K562 (cell line): ENCODE results near the gene MGAT5. TPM values are rescaled to one million over a fixed set of nuclear protein-coding genes. Genes with fewer than 3 reads are reported as not detected.

ENCODE experiments used
- ATAC-seq: fragments of 200-7000 bp; cut with Tn5 transposase; 3 replicates; pipeline ENCODE4 v1.9.1; 2020; ENCODE audit warnings: moderate library complexity
- BruUV-seq: library from RNA; stranded (reverse); fragments of 400-500 nt; replicated peaks from 2 replicates; lab custom pipeline; 2021; lab: Mats Ljungman, UMichigan
- CTCF ChIA-PET: fragments of 300-600 bp; formaldehyde crosslinking; extraction: SDS; loops from one replicate; lab custom pipeline; 2021; ENCODE audit warnings: low intra/inter-chr PET ratio; lab: Yijun Ruan, JAX
- POLR2A ChIA-PET: fragments of 300-600, 350-650 bp; sonication (Branson Sonifier 250); formaldehyde crosslinking; extraction: SDS; loops from one replicate; lab custom pipeline; 2021; ENCODE audit warnings: antibody characterized with exemption, inconsistent platforms; lab: Yijun Ruan, JAX
- DNase-seq, 4 experiments: peaks; one replicate each; pipeline versions ENCODE4 v3.0.0 to v3.0.0-alpha.2; 2011 to 2018; ENCODE audit warnings: low spot score in 3 of 4, mixed read lengths in 3 of 4; ENCODE audit errors: extremely low read depth in 1 of 4
- FAIRE-seq: peaks from 2 replicates; lab custom pipeline; 2011; peaks lifted over from hg19 to GRCh38; lab: Jason Lieb, UNC
- H2AFZ ChIP-seq: 2 replicates; pipeline ENCODE4 v1.6.0; 2011; ENCODE audit warnings: low read depth, low read length, control low read depth, inconsistent platforms
- H3K27ac ChIP-seq: fragments of 200-600 bp; 3 replicates; pipeline ENCODE4 v1.8.0; 2011; ENCODE audit warnings: low read depth, mild to moderate bottlenecking, control low read depth, inconsistent platforms, low read length, moderate library complexity, mixed read lengths; ENCODE audit errors: extremely low read depth
- H3K27me3 ChIP-seq, 2 experiments: fragments of 300-600 bp in 1 of 2; 2 replicates in 1 of 2; 3 replicates in 1 of 2; pipeline versions ENCODE4 v1.6.0 to v1.8.0; 2011; ENCODE audit warnings: inconsistent platforms in 2 of 2, low read length in 2 of 2, mild to moderate bottlenecking in 1 of 2, mixed read lengths in 1 of 2, moderate library complexity in 1 of 2; ENCODE audit not compliant: control insufficient read depth in 2 of 2, insufficient read depth in 2 of 2
- H3K36me3 ChIP-seq: fragments of 300-600 bp; 3 replicates; pipeline ENCODE4 v1.8.0; 2011; ENCODE audit warnings: mild to moderate bottlenecking, low read length, inconsistent platforms; ENCODE audit not compliant: control insufficient read depth, insufficient read depth
- H3K4me1 ChIP-seq, 2 experiments: fragments of 200-600 bp in 1 of 2; replicated peaks in 1 of 2; 2 replicates in 1 of 2; 3 replicates in 1 of 2; pipeline versions ENCODE4 v1.5.1 to v1.8.0; 2011; ENCODE audit warnings: inconsistent platforms in 2 of 2, low read length in 2 of 2, mild to moderate bottlenecking in 1 of 2, mixed read lengths in 1 of 2, moderate library complexity in 1 of 2; ENCODE audit not compliant: control insufficient read depth in 2 of 2, insufficient read depth in 2 of 2
- H3K4me2 ChIP-seq: 2 replicates; pipeline ENCODE4 v1.6.1; 2011; ENCODE audit warnings: low read length, control low read depth, inconsistent platforms, mixed read lengths; ENCODE audit not compliant: insufficient read depth
- H3K4me3 ChIP-seq: fragments of 200-600 bp; sonication (generic), shearing (Covaris generic); 2 replicates; pipeline ENCODE4 v1.5.1; 2016; ENCODE audit warnings: control low read depth, inconsistent platforms
- H3K79me2 ChIP-seq: fragments of 200-600 bp; 3 replicates; pipeline ENCODE4 v1.8.0; 2011; ENCODE audit warnings: low read length, inconsistent platforms; ENCODE audit not compliant: control insufficient read depth, insufficient read depth
- H3K9ac ChIP-seq, 2 experiments: 2 replicates each; pipeline versions ENCODE4 v1.6.0 to v1.6.1; 2011; ENCODE audit warnings: low read depth in 2 of 2, low read length in 2 of 2, control low read depth in 1 of 2, inconsistent platforms in 1 of 2, mild to moderate bottlenecking in 1 of 2, mixed read lengths in 1 of 2; ENCODE audit not compliant: insufficient read depth in 1 of 2
- H3K9me1 ChIP-seq: one replicate; pipeline ENCODE4 v1.6.0; 2011; ENCODE audit warnings: inconsistent platforms, mild to moderate bottlenecking, low read length, moderate library complexity; ENCODE audit not compliant: control insufficient read depth, insufficient read depth
- H3K9me3 ChIP-seq: replicated peaks from 2 replicates; pipeline ENCODE4 v1.5.1; 2011; ENCODE audit warnings: low read depth, low read length, inconsistent platforms; ENCODE audit not compliant: control insufficient read depth, insufficient read depth
- H4K20me1 ChIP-seq: replicated peaks from 2 replicates; pipeline ENCODE4 v1.6.1; 2011; ENCODE audit warnings: low read length, inconsistent platforms, mixed read lengths; ENCODE audit not compliant: control insufficient read depth, insufficient read depth
- BMI1 ChIP-seq: fragments of 150-350 bp; IDR thresholded peaks from 2 replicates; pipeline ENCODE4 v1.6.1; 2014; ENCODE audit warnings: low read length
- C11orf30 ChIP-seq: fragments of 450-650 bp; IDR thresholded peaks from 2 replicates; pipeline ENCODE4 v1.6.1; 2016; ENCODE audit warnings: low read depth, mild to moderate bottlenecking
- CGGBP1 ChIP-seq: fragments of 250-450 bp; sonication (Bioruptor Pico); IDR thresholded peaks from 2 replicates; pipeline ENCODE4 v1.9.0; 2021; ENCODE audit warnings: mild to moderate bottlenecking
- GABPB2 ChIP-seq: fragments of 250-450 bp; sonication (Bioruptor Pico); conservative IDR thresholded peaks from 2 replicates; pipeline ENCODE4 v1.5.1; 2021; ENCODE audit warnings: mild to moderate bottlenecking
- HMBOX1 ChIP-seq: sonication (generic); IDR thresholded peaks from 2 replicates; pipeline ENCODE4 v1.6.1; 2016
- RERE ChIP-seq: sonication (generic); formaldehyde crosslinking; IDR thresholded peaks from 2 replicates; pipeline ENCODE4 v1.8.0; 2023; ENCODE audit warnings: missing genetic modification reagents, mild to moderate bottlenecking, borderline replicate concordance
- TOE1 ChIP-seq, 2 experiments: fragments of 450-650 bp in 1 of 2; sonication (generic) in 1 of 2; formaldehyde crosslinking in 1 of 2; IDR thresholded peaks; 2 replicates each; pipeline versions ENCODE4 v1.7.1 to v1.8.0; 2016 to 2022; ENCODE audit warnings: borderline replicate concordance in 2 of 2, mild to moderate bottlenecking in 2 of 2, antibody characterized with exemption in 1 of 2, inconsistent platforms in 1 of 2, low read depth in 1 of 2, missing genetic modification reagents in 1 of 2, moderate library complexity in 1 of 2
- U2AF1 ChIP-seq: fragments of 200-400 bp; formaldehyde crosslinking; optimal IDR thresholded peaks from 2 replicates; pipeline ENCODE3; 2017; ENCODE audit warnings: mild to moderate bottlenecking, low read depth, low read length, moderate library complexity
- ZBTB12 ChIP-seq: fragments of 250-450 bp; sonication (Bioruptor Pico); IDR thresholded peaks from 2 replicates; pipeline ENCODE4 v1.4.0; 2020
- ZC3H11A ChIP-seq: IDR thresholded peaks from 2 replicates; pipeline ENCODE4 v1.6.1; 2012; ENCODE audit warnings: low read depth, low read length, improper control_type of control experiment
- ZFX ChIP-seq: sonication (generic); formaldehyde crosslinking; IDR thresholded peaks from 2 replicates; pipeline ENCODE4 v1.8.0; 2022; ENCODE audit warnings: mild to moderate bottlenecking, missing genetic modification reagents, moderate library complexity
- WGBS: fragments of 100-300 bp; shearing (Covaris generic); methylation state at CpG from one replicate; pipeline ENCODE4 v1.1.6; 2016; ENCODE audit warnings: low coverage, mixed read lengths; ENCODE audit not compliant: insufficient coverage; ENCODE audit errors: missing lambda C conversion rate; 5-methylcytosine and 5-hydroxymethylcytosine counted together
- in situ Hi-C: fragments of 300-500 bp; cut with MboI; formaldehyde crosslinking; loops from 4 replicates; pipeline ENCODE4 v1.15.0; 2018; ENCODE audit warnings: inconsistent platforms, mixed read lengths
- intact Hi-C: fragments of 100-400 bp; cut with micrococcal nuclease; formaldehyde crosslinking; loops from 2 replicates; pipeline ENCODE4 v1.14.2; 2022
- polyA plus RNA-seq, 8 experiments: library from polyadenylated mRNA; depleted of rRNA in 4 of 8; stranded (reverse) in 5 of 8; unstranded in 3 of 8; fragments of >200 nt; fragmentation: Nextera tagmentation in 2 of 8; fragmentation: Illumina TruSeq in 1 of 8; extraction: Ambion mirVana in 2 of 8; extraction: Trizol in 1 of 8; gene quantifications; 2 replicates each; pipeline versions ENCODE4 v1.2.1 to v1.2.3, GENCODE V29; 2011 to 2014; ENCODE audit warnings: inconsistent platforms in 1 of 8, missing spikeins in 1 of 8
- total RNA-seq, 7 experiments: library from RNA; depleted of rRNA in 6 of 7; stranded (reverse); fragments of >200 nt in 6 of 7; fragmentation: Illumina TruSeq in 2 of 7; extraction: Trizol in 2 of 7; gene quantifications; 2 replicates each; pipeline versions ENCODE4 v1.2.1 to v1.2.3, GENCODE V29; 2011 to 2021; ENCODE audit warnings: low replicate concordance in 1 of 7
- TF ChIP-seq, protein P1 (sequence below): fragments of 450-650 bp; formaldehyde crosslinking; IDR thresholded peaks from 2 replicates; pipeline ENCODE4 v1.4.0; 2020; ENCODE audit warnings: mild to moderate bottlenecking

MGAT5 gene
- total and polyA plus RNA-seq, 9 of the 15 experiments (the other 6 are each of a cell fraction or from before 2014, with no cell fraction given), result 1.6 to 18.6 (median 11.1) TPM

DNA sequence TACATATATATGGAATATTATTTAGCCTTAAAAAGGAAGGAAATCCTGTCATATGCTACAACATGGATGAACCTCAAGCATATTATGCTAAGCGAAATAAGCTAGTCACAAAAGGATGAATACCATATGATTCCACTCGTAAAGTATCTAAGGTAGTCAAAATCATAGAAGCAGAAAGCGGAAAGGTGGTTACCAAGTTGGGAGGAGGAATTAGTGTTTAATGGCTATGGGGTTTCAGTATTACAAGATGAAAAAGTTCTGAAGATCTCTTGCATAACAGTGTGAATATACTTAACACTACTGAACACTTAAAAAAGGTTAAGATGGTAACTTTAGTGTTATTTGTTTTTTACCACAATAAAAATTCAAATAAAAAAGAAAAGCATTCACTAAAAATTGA, 99.0 kb downstream of the MGAT5 start (continued):
- TF ChIP-seq RERE (CRISPR knock-in tag) (no peak), C11orf30 (no peak)

DNA sequence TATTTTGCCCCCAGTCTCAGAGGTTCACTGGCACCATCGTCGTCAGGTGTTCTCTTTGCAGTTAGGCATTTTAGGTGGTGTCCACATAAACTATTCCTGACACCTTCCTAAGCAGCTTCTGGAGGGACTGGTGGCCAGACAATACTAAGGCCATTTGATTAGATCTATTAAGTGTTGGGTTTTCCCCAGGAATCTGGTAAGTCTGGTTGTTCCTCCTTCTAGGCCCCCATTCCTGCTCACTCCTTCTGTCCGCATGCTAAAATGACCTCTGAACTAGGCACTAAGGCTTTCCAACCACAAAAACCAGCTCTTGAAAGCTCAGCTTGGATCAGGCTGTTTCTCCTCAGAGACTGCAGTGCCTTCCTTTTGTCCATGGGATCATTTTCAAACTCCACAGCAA, 100.7 kb downstream of the MGAT5 start:
- BruUV-seq, result no TSS peak
- DNase-seq, result no peak
- Histone ChIP-seq H3K4me1 (no peaks in the 10 kb centered on the region), H3K9ac (no peak overlapping the region), H3K4me2 (no peak overlapping the region), H3K27me3 (no peaks in the 10 kb centered on the region), H2AFZ (no peak overlapping the region), H3K79me2 (no peaks in the 10 kb centered on the region), H3K36me3 (no peaks in the 10 kb centered on the region), H3K9me1 (no peaks in the 10 kb centered on the region), H3K9me3 (no peaks in the 10 kb centered on the region), H3K4me3 (no peak overlapping the region), H3K27ac (no peak overlapping the region), H4K20me1 (no peaks in the 10 kb centered on the region)
- in situ Hi-C loops (no loop called here), intact Hi-C loops (no loop called here)
- ChIA-PET CTCF (no interaction called here), POLR2A (no interaction called here)
- FAIRE-seq, result no peak
- no peak for ATAC-seq
- 82% methylated on average over 3 of the region's 3 CpGs for WGBS
- TF ChIP-seq HMBOX1, result no peak
- no peak for TF ChIP-seq ZFX (CRISPR knock-in tag)
- TF ChIP-seq GABPB2 (CRISPR knock-in tag), result no peak
- TF ChIP-seq ZC3H11A, result no peak
- TF ChIP-seq, protein P1, sequence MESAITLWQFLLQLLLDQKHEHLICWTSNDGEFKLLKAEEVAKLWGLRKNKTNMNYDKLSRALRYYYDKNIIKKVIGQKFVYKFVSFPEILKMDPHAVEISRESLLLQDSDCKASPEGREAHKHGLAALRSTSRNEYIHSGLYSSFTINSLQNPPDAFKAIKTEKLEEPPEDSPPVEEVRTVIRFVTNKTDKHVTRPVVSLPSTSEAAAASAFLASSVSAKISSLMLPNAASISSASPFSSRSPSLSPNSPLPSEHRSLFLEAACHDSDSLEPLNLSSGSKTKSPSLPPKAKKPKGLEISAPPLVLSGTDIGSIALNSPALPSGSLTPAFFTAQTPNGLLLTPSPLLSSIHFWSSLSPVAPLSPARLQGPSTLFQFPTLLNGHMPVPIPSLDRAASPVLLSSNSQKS, result no peak
- no peak for TF ChIP-seq BMI1
- TF ChIP-seq U2AF1, result no peak
- TF ChIP-seq CGGBP1 (CRISPR knock-in tag), result no peak
- TF ChIP-seq ZBTB12 (CRISPR knock-in tag), result no peak
- no peak for TF ChIP-seq TOE1 (IDR thresholded peaks at IDR 0.05; ENCODE audit: borderline replicate concordance)
- TF ChIP-seq TOE1 (CRISPR knock-in tag; IDR thresholded peaks at IDR 0.05; ENCODE audit: borderline replicate concordance, low read depth), result no peak
